Endothelial cell of umbilical vein (primary cell): ENCODE measurements around the gene NAP1L3. TPM values are rescaled to one million over a fixed set of nuclear protein-coding genes. Genes with fewer than 3 reads are reported as not detected.

ENCODE experiments used
- BruUV-seq: library from RNA; stranded (reverse); fragments of 400-500 nt; replicated peaks from 2 replicates; lab custom pipeline; 2021; lab: Mats Ljungman, UMichigan
- CTCF ChIA-PET: fragments of 300-600, 350-600 bp; sonication (Branson Sonifier 250); formaldehyde crosslinking; loops from one replicate; lab custom pipeline; 2021; ENCODE audit warnings: antibody characterized with exemption, inconsistent platforms; lab: Charles Lee
- POLR2A ChIA-PET: fragments of 300-600, 350-600 bp; sonication (Branson Sonifier 250); formaldehyde crosslinking; loops from one replicate; lab custom pipeline; 2021; ENCODE audit warnings: antibody characterized with exemption, inconsistent platforms; lab: Charles Lee
- DNase-seq: peaks from one replicate; pipeline ENCODE4 v3.0.0-alpha.2; 2011; ENCODE audit warnings: low read depth, low spot score
- FAIRE-seq: peaks from 2 replicates; lab custom pipeline; 2011; peaks lifted over from hg19 to GRCh38; lab: Jason Lieb, UNC
- H2AFZ ChIP-seq: 2 replicates; pipeline ENCODE4 v1.6.0; 2012; ENCODE audit warnings: low read depth, low read length, control low read depth, inconsistent platforms
- H3K27ac ChIP-seq: 2 replicates; pipeline ENCODE4 v1.5.1; 2011; ENCODE audit warnings: low read depth, mild to moderate bottlenecking, control low read depth, low read length, moderate library complexity; ENCODE audit not compliant: insufficient read depth
- H3K27me3 ChIP-seq, 2 experiments: 2 replicates each; pipeline versions ENCODE4 v1.6.0 to v1.6.1; 2011; ENCODE audit warnings: low read length in 2 of 2, mixed read lengths in 1 of 2; ENCODE audit not compliant: control insufficient read depth in 2 of 2, insufficient read depth in 2 of 2
- H3K36me3 ChIP-seq, 2 experiments: 2 replicates in 1 of 2; 3 replicates in 1 of 2; pipeline ENCODE4 v1.5.1; 2011; ENCODE audit warnings: low read length in 2 of 2, mild to moderate bottlenecking in 1 of 2, moderate library complexity in 1 of 2; ENCODE audit not compliant: control insufficient read depth in 2 of 2, insufficient read depth in 2 of 2; ENCODE audit errors: extremely low read depth in 1 of 2
- H3K4me1 ChIP-seq: 3 replicates; pipeline ENCODE4 v1.5.1; 2011; ENCODE audit warnings: mild to moderate bottlenecking, low read length; ENCODE audit not compliant: control insufficient read depth, insufficient read depth; ENCODE audit errors: extremely low read depth
- H3K4me2 ChIP-seq: 2 replicates; pipeline ENCODE4 v1.6.1; 2011; ENCODE audit warnings: low read length, control low read depth, mixed read lengths; ENCODE audit not compliant: insufficient read depth
- H3K4me3 ChIP-seq, 3 experiments: fragments of 200-600 bp in 1 of 3; sonication (generic), shearing (Covaris generic) in 1 of 3; replicated peaks in 1 of 3; 2 replicates each; pipeline ENCODE4 v1.5.1; 2011 to 2016; ENCODE audit warnings: control low read depth in 3 of 3, low read length in 3 of 3, mild to moderate bottlenecking in 2 of 3, inconsistent platforms in 1 of 3, low read depth in 1 of 3, moderate library complexity in 1 of 3; ENCODE audit not compliant: insufficient read depth in 1 of 3
- H3K79me2 ChIP-seq: 2 replicates; pipeline ENCODE4 v1.6.0; 2012; ENCODE audit warnings: low read length, inconsistent platforms; ENCODE audit not compliant: control insufficient read depth, insufficient read depth
- H3K9ac ChIP-seq: replicated peaks from 2 replicates; pipeline ENCODE3; 2011; ENCODE audit warnings: low read length, control low read depth; ENCODE audit not compliant: insufficient read depth; ENCODE audit errors: extremely low read depth
- H3K9me1 ChIP-seq: replicated peaks from 3 replicates; pipeline ENCODE4 v1.6.0; 2011; ENCODE audit warnings: mild to moderate bottlenecking, low read length; ENCODE audit not compliant: control insufficient read depth, insufficient read depth; ENCODE audit errors: extremely low read depth
- H3K9me3 ChIP-seq: replicated peaks from 2 replicates; pipeline ENCODE4 v1.5.1; 2012; ENCODE audit warnings: low read length, inconsistent platforms; ENCODE audit not compliant: control insufficient read depth, insufficient read depth
- H4K20me1 ChIP-seq: replicated peaks from 2 replicates; pipeline ENCODE3; 2011; ENCODE audit warnings: mild to moderate bottlenecking, low read length; ENCODE audit not compliant: control insufficient read depth, insufficient read depth; ENCODE audit errors: extremely low read depth
- EZH2 ChIP-seq: IDR thresholded peaks from 2 replicates; pipeline ENCODE4 v1.6.1; 2012; ENCODE audit warnings: borderline replicate concordance, low read depth, mild to moderate bottlenecking, moderate library complexity, low read length, inconsistent platforms; ENCODE audit not compliant: severe bottlenecking
- FOS ChIP-seq: IDR thresholded peaks from 2 replicates; pipeline ENCODE4 v1.6.1; 2011; ENCODE audit warnings: mild to moderate bottlenecking, low read length, moderate library complexity, borderline replicate concordance; ENCODE audit not compliant: insufficient read depth
- GATA2 ChIP-seq: IDR thresholded peaks from 2 replicates; pipeline ENCODE4 v1.7.0; 2011; ENCODE audit warnings: low read depth, mild to moderate bottlenecking, moderate library complexity, mixed read lengths, low read length; ENCODE audit not compliant: insufficient read length, insufficient read depth
- JUN ChIP-seq: IDR thresholded peaks from 2 replicates; pipeline ENCODE4 v1.6.1; 2011; ENCODE audit warnings: borderline replicate concordance, low read depth; ENCODE audit not compliant: insufficient read length, insufficient read depth
- MYC ChIP-seq: IDR thresholded peaks from one replicate; pipeline ENCODE4 v1.6.1; 2011; ENCODE audit warnings: mild to moderate bottlenecking, low read depth, low read length
- POLR2A ChIP-seq: IDR thresholded peaks from 2 replicates; pipeline ENCODE4 v1.6.1; 2012; ENCODE audit warnings: low read depth, mild to moderate bottlenecking, control low read depth, low read length
- POLR2AphosphoS5 ChIP-seq: IDR thresholded peaks from 2 replicates; pipeline ENCODE4 v1.6.1; 2012; ENCODE audit warnings: low read depth, mild to moderate bottlenecking, control low read depth, low read length, moderate library complexity; ENCODE audit not compliant: insufficient read depth
- dilution Hi-C: fragments of 300-500 bp; cut with MboI; formaldehyde crosslinking; loops from one replicate; pipeline ENCODE4 v1.15.0; 2019; ENCODE audit warnings: low sequenced_read_pairs; ENCODE audit not compliant: extremely low pct_ligation_motif_present
- intact Hi-C: fragments of 100-400 bp; cut with micrococcal nuclease; formaldehyde crosslinking; loops from one replicate; pipeline ENCODE4 v1.10.0; 2022
- polyA plus RNA-seq, 4 experiments: library from polyadenylated mRNA; depleted of rRNA in 3 of 4; stranded (reverse) in 3 of 4; unstranded in 1 of 4; fragments of >200 nt; gene quantifications; 2 replicates each; pipeline versions ENCODE4 v1.2.1 to v1.2.3, GENCODE V29; 2011 to 2012; ENCODE audit warnings: missing spikeins in 1 of 4
- total RNA-seq: library from RNA; stranded (reverse); gene quantifications from 2 replicates; pipeline ENCODE4 v1.2.3, GENCODE V29; 2021
- TF ChIP-seq, protein P1 (sequence below): IDR thresholded peaks from 2 replicates; pipeline ENCODE4 v1.6.1; 2011; ENCODE audit not compliant: insufficient read depth, insufficient read length
- TF ChIP-seq, protein P2 (sequence below), 2 donors: IDR thresholded peaks; 1 replicate in 1 of 2; 2 replicates in 1 of 2; pipeline ENCODE4 v1.5.1; 2011; ENCODE audit warnings: low read length in 2 of 2, mild to moderate bottlenecking in 2 of 2, moderate library complexity in 2 of 2, control low read depth in 1 of 2, inconsistent platforms in 1 of 2, low read depth in 1 of 2; ENCODE audit not compliant: insufficient read depth in 1 of 2; ENCODE audit errors: extremely low read depth in 1 of 2

Gene NAP1L3
- total and polyA plus RNA-seq, 2 donors (not counting 3 experiments of a cell fraction or from before 2014, with no cell fraction given): 0.03 to 0.22 TPM

DNA sequence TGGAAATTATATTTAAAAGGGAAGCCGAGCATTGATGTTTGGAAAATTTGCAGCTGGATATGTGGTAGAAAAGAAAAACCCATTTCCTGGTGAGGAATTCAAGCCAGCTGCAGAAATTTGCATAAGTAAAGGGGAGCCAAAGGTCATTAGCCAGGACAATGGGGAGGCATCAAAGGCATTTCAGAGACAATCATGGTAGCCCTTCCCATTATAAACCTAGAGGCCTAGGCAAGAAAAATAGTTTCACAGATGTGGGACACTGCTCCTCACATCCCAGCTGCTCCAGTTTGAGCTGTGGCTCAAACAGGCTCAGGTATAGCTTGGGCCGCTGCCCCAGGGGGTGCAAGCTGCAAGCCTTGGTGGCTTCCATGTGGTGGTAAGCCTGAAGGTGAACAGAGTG is 35.8 kb downstream of the NAP1L3 start:
- dilution Hi-C loops (no loop called here), intact Hi-C loops (no loop called here)
- Histone ChIP-seq H3K79me2 (no peaks in the 10 kb centered on the region), H4K20me1 (no peaks in the 10 kb centered on the region), H3K36me3 (no peaks in the 10 kb centered on the region), H3K4me3 (no peak overlapping the region), H3K27me3 (no peaks in the 10 kb centered on the region), H3K9me3 (no peaks in the 10 kb centered on the region), H2AFZ (no peak overlapping the region), H3K9me1 (no peaks in the 10 kb centered on the region), H3K4me2 (no peak overlapping the region), H3K9ac (no peak overlapping the region), H3K4me1 (no peaks in the 10 kb centered on the region), H3K27ac (no peak overlapping the region)
- ChIA-PET CTCF (no interaction called here), POLR2A (no interaction called here)
- TF ChIP-seq GATA2 (no peak), FOS (no peak), JUN (no peak), POLR2A (no peak), POLR2AphosphoS5 (no peak), MYC (no peak), EZH2 (no peak)
- TF ChIP-seq, protein P1, sequence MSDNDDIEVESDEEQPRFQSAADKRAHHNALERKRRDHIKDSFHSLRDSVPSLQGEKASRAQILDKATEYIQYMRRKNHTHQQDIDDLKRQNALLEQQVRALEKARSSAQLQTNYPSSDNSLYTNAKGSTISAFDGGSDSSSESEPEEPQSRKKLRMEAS: no peak
- TF ChIP-seq, protein P2, sequence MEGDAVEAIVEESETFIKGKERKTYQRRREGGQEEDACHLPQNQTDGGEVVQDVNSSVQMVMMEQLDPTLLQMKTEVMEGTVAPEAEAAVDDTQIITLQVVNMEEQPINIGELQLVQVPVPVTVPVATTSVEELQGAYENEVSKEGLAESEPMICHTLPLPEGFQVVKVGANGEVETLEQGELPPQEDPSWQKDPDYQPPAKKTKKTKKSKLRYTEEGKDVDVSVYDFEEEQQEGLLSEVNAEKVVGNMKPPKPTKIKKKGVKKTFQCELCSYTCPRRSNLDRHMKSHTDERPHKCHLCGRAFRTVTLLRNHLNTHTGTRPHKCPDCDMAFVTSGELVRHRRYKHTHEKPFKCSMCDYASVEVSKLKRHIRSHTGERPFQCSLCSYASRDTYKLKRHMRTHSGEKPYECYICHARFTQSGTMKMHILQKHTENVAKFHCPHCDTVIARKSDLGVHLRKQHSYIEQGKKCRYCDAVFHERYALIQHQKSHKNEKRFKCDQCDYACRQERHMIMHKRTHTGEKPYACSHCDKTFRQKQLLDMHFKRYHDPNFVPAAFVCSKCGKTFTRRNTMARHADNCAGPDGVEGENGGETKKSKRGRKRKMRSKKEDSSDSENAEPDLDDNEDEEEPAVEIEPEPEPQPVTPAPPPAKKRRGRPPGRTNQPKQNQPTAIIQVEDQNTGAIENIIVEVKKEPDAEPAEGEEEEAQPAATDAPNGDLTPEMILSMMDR (IDR thresholded peaks at IDR 0.05; ENCODE audit: extremely low read depth in 1 of 2, insufficient read depth in 1 of 2, low read depth in 1 of 2, low read length in 2 of 2): no peak
- BruUV-seq: no TSS peak
- no peak for FAIRE-seq
- no peak for DNase-seq

Other genes with a start within 250 kb of the NAP1L3 start
- not detected in 2 replicates for gene FAM133A, start 628 bp upstream of the NAP1L3 start, total RNA-seq
- gene FAM133A, start 628 bp upstream of the NAP1L3 start, polyA plus RNA-seq: not detected in 2 replicates